OCI-LY3 (cell line): ENCODE results near the gene TSHR.
"Not testable (repeated sequence)": the region's sequence is repeated elsewhere in the genome, so short reads cannot be mapped to it uniquely, and the experiment has no call there.

Experiments used
- H2AFZ ChIP-seq: fragments of 200-600, 300-600 bp; shearing (Covaris generic); 2 replicates; pipeline ENCODE4 v1.6.0; 2014; ENCODE audit warnings: antibody characterized with exemption, low read depth, low read length
- H3K27ac ChIP-seq: fragments of 200-600, 300-600 bp; sonication (generic); 2 replicates; pipeline ENCODE4 v1.5.1; 2014; ENCODE audit warnings: mild to moderate bottlenecking, low read length, moderate library complexity, mixed read lengths
- H3K27me3 ChIP-seq: fragments of 200-600, 300-600 bp; sonication (generic); 2 replicates; pipeline ENCODE4 v1.6.1; 2014; ENCODE audit warnings: low read depth, low read length, mixed read lengths
- H3K36me3 ChIP-seq: fragments of 200-600, 300-600 bp; sonication (generic); replicated peaks from 2 replicates; pipeline ENCODE3; 2014; ENCODE audit warnings: low read depth, low read length, mixed read lengths
- H3K4me1 ChIP-seq: fragments of 300-600, 200-600 bp; sonication (generic); 2 replicates; pipeline ENCODE4 v1.6.1; 2014; ENCODE audit warnings: low read length, mixed read lengths
- H3K4me2 ChIP-seq: fragments of 200-600, 300-600 bp; sonication (generic); 2 replicates; pipeline ENCODE4 v1.6.1; 2014; ENCODE audit warnings: low read length, mixed read lengths
- H3K4me3 ChIP-seq: fragments of 300-600, 200-600 bp; sonication (generic); 2 replicates; pipeline ENCODE4 v1.5.1; 2014; ENCODE audit warnings: antibody characterized with exemption, mild to moderate bottlenecking, low read length, moderate library complexity
- H3K79me2 ChIP-seq: fragments of 300-600, 200-600 bp; shearing (Covaris generic); 2 replicates; pipeline ENCODE4 v1.6.1; 2014; ENCODE audit warnings: mild to moderate bottlenecking, low read length, mixed read lengths
- H3K9ac ChIP-seq: fragments of 300-600, 200-600 bp; shearing (Covaris generic); 2 replicates; pipeline ENCODE4 v1.6.0; 2014; ENCODE audit warnings: mild to moderate bottlenecking, low read length, moderate library complexity
- H3K9me3 ChIP-seq: fragments of 200-600, 300-600 bp; shearing (Covaris generic); 2 replicates; pipeline ENCODE4 v1.6.1; 2014; ENCODE audit warnings: low read length, mixed read lengths; ENCODE audit not compliant: insufficient read depth
- H4K20me1 ChIP-seq: fragments of 200-600, 300-600 bp; sonication (generic); 2 replicates; pipeline ENCODE4 v1.6.1; 2016; ENCODE audit warnings: low read length, mixed read lengths; ENCODE audit not compliant: insufficient read depth
- EZH2phosphoT487 ChIP-seq: fragments of 200-600 bp; shearing (Covaris generic); IDR thresholded peaks from 2 replicates; pipeline ENCODE4 v1.6.1; 2018; ENCODE audit warnings: antibody characterized with exemption, mixed run types, low read depth
- TF ChIP-seq, protein P1 (sequence below): fragments of 200-600, 300-600 bp; sonication (generic); IDR thresholded peaks from 2 replicates; pipeline ENCODE4 v1.5.1; 2014; ENCODE audit warnings: antibody characterized with exemption, low read length, low read depth

Gene TSHR

DNA sequence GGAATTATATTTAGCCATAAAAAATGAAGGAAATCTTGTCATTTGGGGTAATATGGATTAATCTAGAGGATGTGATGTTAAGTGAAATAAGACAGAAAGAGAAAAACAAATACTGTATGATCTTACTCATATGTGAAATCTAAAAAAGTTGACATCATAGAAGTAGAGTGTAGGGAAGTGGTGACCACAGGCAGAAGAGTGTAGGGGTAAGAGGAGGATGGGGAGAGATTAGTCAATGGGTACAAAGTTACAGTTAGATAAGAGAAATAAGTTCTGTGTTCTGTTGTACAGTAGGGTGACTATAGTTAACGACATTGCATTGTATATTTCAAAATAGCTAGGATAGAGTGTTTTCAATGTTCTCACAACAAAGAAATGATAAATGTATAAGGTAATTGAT is 87.0 kb downstream of the TSHR start:
- H3K9ac ChIP-seq = no peak overlapping the region
- no peak overlapping the region for H3K27ac ChIP-seq
- no peaks in the 10 kb centered on the region for H3K9me3 ChIP-seq
- no peaks in the 10 kb centered on the region for H3K36me3 ChIP-seq
- H3K4me2 ChIP-seq = no peak overlapping the region
- TF ChIP-seq, protein P1, sequence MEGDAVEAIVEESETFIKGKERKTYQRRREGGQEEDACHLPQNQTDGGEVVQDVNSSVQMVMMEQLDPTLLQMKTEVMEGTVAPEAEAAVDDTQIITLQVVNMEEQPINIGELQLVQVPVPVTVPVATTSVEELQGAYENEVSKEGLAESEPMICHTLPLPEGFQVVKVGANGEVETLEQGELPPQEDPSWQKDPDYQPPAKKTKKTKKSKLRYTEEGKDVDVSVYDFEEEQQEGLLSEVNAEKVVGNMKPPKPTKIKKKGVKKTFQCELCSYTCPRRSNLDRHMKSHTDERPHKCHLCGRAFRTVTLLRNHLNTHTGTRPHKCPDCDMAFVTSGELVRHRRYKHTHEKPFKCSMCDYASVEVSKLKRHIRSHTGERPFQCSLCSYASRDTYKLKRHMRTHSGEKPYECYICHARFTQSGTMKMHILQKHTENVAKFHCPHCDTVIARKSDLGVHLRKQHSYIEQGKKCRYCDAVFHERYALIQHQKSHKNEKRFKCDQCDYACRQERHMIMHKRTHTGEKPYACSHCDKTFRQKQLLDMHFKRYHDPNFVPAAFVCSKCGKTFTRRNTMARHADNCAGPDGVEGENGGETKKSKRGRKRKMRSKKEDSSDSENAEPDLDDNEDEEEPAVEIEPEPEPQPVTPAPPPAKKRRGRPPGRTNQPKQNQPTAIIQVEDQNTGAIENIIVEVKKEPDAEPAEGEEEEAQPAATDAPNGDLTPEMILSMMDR = no peak
- TF ChIP-seq EZH2phosphoT487 = no peak
- no peaks in the 10 kb centered on the region for H4K20me1 ChIP-seq
- no peak overlapping the region for H2AFZ ChIP-seq
- H3K4me1 ChIP-seq = peaks cover 4% of the 10 kb centered on the region; the same call in 1 of the 2 replicates
- no peaks in the 10 kb centered on the region for H3K27me3 ChIP-seq
- H3K79me2 ChIP-seq = no peaks in the 10 kb centered on the region
- H3K4me3 ChIP-seq = no peak overlapping the region

DNA sequence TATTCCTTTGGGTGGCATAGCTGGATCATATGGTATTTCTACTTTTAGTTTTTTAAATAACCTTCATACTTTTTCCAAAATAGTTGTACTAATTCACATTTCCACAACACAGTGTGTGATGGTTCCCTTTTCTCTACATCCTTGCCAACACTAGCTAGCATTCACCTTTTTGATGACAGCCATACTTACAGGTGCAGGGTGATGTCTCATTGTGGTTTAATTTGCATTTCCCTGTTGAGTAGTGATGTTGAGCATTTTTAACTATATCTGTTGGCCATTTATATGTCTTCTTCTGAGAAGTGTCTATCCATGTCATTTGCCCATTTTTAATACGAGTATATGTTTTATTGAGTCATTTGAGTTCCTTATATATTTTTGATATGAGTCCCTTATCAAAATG is 96.1 kb downstream of the TSHR start:
- Histone ChIP-seq H4K20me1 (no peaks in the 10 kb centered on the region), H3K4me1 (peaks cover 4% of the 10 kb centered on the region; the same call in 1 of the 2 replicates), H3K9ac (no peak overlapping the region), H3K79me2 (no peaks in the 10 kb centered on the region), H3K36me3 (no peaks in the 10 kb centered on the region), H3K4me3 (no peak overlapping the region), H3K9me3 (0 out of 2 replicates have a peak, but pooled peaks cover 3% of the 10 kb centered on the region), H2AFZ (no peak overlapping the region), H3K27me3 (no peaks in the 10 kb centered on the region), H3K27ac (no peak overlapping the region), H3K4me2 (no peak overlapping the region)
- TF ChIP-seq, protein P1 = no peak
- TF ChIP-seq EZH2phosphoT487 = no peak

DNA sequence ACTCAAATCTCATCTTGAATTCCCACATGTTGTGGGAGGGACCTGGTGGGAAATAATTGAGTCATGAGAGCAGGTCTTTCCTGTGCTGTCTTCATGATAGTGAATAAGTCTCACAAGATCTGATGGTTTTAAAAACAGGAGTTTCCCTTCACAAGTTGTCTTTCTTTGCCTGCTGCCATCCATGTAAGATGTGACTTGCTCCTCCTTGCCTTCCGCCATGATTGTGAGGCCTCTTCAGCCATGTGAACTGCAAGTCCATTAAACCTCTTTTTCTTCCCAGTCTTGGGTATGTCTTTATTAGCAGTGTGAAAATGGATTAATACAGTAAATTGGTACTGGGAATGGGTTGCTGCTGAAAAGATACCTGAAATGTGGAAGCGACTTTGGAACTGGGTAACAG is 98.6 kb downstream of the TSHR start:
- not testable (repeated sequence) for H3K4me3 ChIP-seq, H2AFZ ChIP-seq, H4K20me1 ChIP-seq, H3K9ac ChIP-seq, H3K4me2 ChIP-seq, H3K27ac ChIP-seq, H3K79me2 ChIP-seq, H3K27me3 ChIP-seq, H3K36me3 ChIP-seq, H3K4me1 ChIP-seq, H3K9me3 ChIP-seq

DNA sequence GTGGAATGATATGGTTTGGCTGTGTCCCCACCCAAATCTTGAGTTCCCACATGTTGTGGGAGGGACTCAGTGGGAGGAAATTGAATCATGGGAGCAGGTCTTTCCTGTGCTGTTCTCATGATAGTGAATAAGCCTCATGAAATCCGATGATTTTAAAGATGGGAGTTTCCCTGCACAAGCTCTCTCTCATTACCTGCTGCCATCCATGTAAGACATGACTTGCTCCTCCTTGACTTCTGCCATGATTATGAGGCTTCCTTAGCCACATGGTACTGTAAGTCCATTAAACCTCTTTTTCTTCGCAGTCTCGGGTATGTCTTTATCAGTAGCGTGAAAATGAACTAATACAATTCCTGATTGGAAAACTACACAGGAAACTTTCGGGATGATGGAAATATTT is 100.5 kb downstream of the TSHR start:
- Histone ChIP-seq H2AFZ (no peak overlapping the region), H3K36me3 (no peaks in the 10 kb centered on the region), H3K4me2 (no peak overlapping the region), H3K9me3 (0 out of 2 replicates have a peak, but pooled peaks cover 5% of the 10 kb centered on the region), H3K4me1 (no peaks in the 10 kb centered on the region), H3K79me2 (no peaks in the 10 kb centered on the region), H3K27me3 (no peaks in the 10 kb centered on the region), H4K20me1 (no peaks in the 10 kb centered on the region), H3K9ac (no peak overlapping the region), H3K4me3 (no peak overlapping the region), H3K27ac (no peak overlapping the region)
- no peak for TF ChIP-seq EZH2phosphoT487
- TF ChIP-seq, protein P1 = no peak

DNA sequence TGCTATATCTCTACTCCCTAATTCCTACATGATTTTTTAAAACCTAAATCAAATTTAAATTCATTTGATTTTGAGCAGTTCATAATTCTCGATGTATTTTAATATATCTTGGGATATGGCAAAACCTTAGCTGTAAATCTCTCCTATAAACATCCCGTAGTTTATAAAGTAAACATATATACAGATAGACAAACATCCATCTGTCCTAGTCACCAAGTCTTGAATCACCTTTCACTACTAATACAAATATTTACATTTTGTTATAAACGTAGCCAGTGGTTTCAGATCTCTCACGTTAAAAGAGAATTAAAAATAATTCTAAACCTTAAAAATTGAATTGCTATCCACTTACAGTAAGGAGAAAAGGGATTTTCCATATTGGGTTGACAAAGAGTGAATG is 107.0 kb downstream of the TSHR start:
- H3K4me1 ChIP-seq = peaks cover 6% of the 10 kb centered on the region; the same call in 1 of the 2 replicates
- TF ChIP-seq, protein P1 = no peak
- no peak for TF ChIP-seq EZH2phosphoT487
- no peaks in the 10 kb centered on the region for H3K36me3 ChIP-seq
- H3K79me2 ChIP-seq = no peaks in the 10 kb centered on the region
- peak overlapping the region; percentile 50 for H2AFZ ChIP-seq
- peak overlapping the region; percentile 62 for H3K4me2 ChIP-seq
- peak overlapping the region; percentile 30 for H3K9ac ChIP-seq
- no peaks in the 10 kb centered on the region for H3K27me3 ChIP-seq
- H3K4me3 ChIP-seq = peak overlapping the region; percentile 52
- H3K27ac ChIP-seq = no peak overlapping the region
- H4K20me1 ChIP-seq = no peaks in the 10 kb centered on the region
- no peaks in the 10 kb centered on the region for H3K9me3 ChIP-seq
